Mammary epithelial cell (primary cell): Measurements from ENCODE around the gene RPTOR.

ENCODE experiments used
- CTCF ChIP-seq, 2 donors: IDR thresholded peaks in 1 of 2; conservative IDR thresholded peaks in 1 of 2; 2 replicates each; pipeline ENCODE4 v1.5.1; 2011 to 2012; ENCODE audit warnings: inconsistent platforms in 2 of 2, low read length in 2 of 2, mild to moderate bottlenecking in 2 of 2, control low read depth in 1 of 2, low read depth in 1 of 2; ENCODE audit not compliant: insufficient read depth in 1 of 2; ENCODE audit errors: extremely low read depth in 1 of 2
- EZH2 ChIP-seq: IDR thresholded peaks from 2 replicates; pipeline ENCODE4 v1.6.1; 2012; ENCODE audit warnings: low read length, inconsistent platforms, borderline replicate concordance

- TF ChIP-seq CTCF (conservative IDR thresholded peaks at IDR 0.05 in 1 of 2, IDR thresholded peaks at IDR 0.05 in 1 of 2; ENCODE audit: extremely low read depth in 1 of 2, insufficient read depth in 1 of 2, low read depth in 1 of 2, low read length in 2 of 2) = no peak
- TF ChIP-seq EZH2 = no peak
Measured at GRCh38 chr17:80704381-80704819, 159.8 kb downstream of the RPTOR start.
